ENCODE data around the gene CLIC4. TPM values are rescaled to one million over a fixed set of nuclear protein-coding genes. Genes with fewer than 3 reads are reported as not detected.

The CLIC4 gene
- total RNA-seq, 1 experiment from 2014 or later: 169 TPM

DNA sequence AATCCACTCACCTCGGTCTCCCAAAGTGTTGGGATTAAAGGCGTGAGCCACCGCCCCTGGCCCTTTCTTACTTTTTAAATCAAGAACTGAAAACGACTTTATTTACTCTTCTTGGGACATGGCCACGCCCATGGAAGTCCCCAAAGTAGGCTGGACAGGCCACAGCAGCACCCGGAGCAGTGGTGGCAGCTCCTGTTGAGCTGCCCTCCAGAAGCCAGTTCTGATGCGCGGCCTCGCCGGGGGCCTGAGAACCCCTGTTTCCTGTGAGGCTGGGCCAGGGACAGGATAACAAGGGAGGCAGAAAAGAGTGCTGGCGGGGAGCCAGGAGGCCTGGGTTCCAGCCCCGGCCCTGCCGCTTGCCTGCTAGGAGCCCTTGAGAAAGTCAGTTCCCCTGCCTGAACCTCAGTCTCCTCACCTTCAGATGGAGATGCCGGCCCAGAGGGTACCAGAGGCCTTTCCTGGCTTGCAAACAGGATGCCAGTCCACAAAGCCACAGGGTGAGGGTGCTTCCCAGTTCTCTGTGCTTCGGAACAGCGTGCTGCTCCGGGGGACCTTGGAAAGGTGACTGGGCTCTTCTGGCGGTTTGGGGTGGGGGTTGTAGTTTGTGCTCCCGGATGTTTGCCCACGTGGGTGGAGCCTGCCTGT, 125.4 kb downstream of the CLIC4 start:
- peaks cover 48% of the 10 kb centered on the region for H3K27me3 ChIP-seq
- no peak overlapping the region for H3K27ac ChIP-seq
- no peaks in the 10 kb centered on the region for H3K36me3 ChIP-seq
- DNase-seq: no peak
- no peak overlapping the region for H3K4me3 ChIP-seq
- H3K9me3 ChIP-seq (replicated peaks): no peaks in the 10 kb centered on the region
- no peaks in the 10 kb centered on the region for H3K4me1 ChIP-seq

DNA sequence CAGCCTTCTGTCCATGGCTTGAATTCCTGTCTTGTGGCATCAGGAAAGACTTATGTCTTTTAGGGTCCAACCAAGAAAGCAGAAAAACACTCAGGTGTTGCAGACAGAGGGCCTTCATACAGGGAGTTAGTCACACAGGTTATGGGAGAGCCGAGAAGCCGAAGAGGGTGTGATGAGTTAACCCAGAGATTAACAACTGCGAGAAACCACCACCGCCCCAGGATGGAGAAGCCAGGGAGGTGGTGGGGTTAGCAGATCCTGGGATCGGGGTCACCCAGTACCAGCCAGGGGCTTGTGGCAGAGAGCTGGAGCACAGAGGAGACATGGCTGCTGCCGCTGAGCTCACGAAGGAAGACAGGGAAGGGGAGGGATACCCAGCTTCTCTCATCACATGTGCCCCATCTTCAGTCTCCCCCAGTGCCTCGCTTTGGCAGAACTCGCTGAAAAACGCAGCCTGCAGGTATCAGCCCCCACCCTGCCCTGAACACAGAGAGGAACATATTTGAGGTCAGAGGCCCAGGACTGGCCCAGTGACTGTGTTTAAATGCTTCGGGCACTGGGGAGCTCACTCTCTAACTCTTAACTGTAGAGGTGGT, 126.2 kb downstream of the CLIC4 start:
- no peaks in the 10 kb centered on the region for H3K4me1 ChIP-seq
- peaks cover 46% of the 10 kb centered on the region for H3K27me3 ChIP-seq
- H3K36me3 ChIP-seq: no peaks in the 10 kb centered on the region
- H3K4me3 ChIP-seq: no peak overlapping the region
- no peaks in the 10 kb centered on the region for H3K9me3 ChIP-seq (replicated peaks)
- no peak for DNase-seq
- no peak overlapping the region for H3K27ac ChIP-seq

DNA sequence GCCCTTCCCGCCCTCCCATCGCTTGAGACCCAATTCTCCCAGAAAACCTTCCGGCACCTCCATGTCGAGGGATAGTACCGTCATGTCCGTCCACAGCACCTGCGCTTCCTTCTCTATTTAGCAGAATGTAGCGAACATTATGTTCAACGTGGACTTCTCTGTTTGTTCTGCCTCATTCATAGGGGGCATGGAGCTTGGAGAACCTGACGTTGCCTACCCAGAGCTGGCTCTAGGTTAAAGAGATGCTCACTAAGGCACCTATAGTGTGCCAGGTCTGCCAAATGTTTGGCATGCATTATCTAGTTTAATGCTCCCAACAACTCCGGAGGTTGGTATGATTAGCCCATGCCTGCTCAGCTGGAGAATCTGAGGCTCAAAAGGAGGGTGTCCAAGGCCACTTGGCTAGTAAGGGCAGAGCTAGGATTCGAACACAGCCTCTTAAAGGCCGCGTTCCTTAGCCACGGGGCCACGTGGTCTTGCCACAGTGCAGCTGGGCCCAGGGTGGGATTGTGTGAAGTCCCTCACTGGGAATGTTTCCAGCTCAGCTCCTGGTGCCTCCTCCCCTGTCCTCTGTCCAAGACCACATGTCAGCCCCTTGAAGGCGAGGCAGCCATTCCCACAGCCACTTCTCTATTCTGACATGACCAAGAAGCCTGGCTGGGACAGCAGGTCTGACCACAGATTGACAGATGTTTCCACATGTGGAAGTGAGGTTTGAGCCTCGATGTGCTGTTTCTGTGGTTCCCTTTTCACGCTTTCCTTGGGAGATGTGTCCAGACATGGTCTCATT, 127.0 kb downstream of the CLIC4 start:
- no peaks in the 10 kb centered on the region for H3K4me1 ChIP-seq
- no peaks in the 10 kb centered on the region for H3K9me3 ChIP-seq (replicated peaks)
- no peak overlapping the region for H3K27ac ChIP-seq
- H3K4me3 ChIP-seq: no peak overlapping the region
- peaks cover 42% of the 10 kb centered on the region for H3K27me3 ChIP-seq
- no peak for DNase-seq
- H3K36me3 ChIP-seq: no peaks in the 10 kb centered on the region

DNA sequence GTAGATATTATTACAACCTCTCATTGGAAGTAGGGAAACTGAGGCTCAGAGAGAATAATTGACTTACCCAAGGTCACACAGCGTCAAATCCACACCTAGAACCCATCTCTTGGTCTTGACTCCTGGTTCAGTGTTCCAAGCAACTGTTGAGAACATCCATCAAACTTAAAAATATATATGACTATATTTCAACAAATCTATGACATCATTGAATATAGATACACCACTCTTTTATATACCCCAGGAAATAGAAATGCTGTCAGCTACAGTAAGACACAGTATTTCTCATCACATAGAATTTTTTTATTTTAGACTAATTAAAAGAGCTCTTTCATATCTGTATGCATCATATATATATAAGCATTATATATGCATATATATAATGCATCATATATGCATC, 127.9 kb downstream of the CLIC4 start:
- DNase-seq: no peak
- no peaks in the 10 kb centered on the region for H3K4me1 ChIP-seq
- H3K27ac ChIP-seq: no peak overlapping the region
- H3K4me3 ChIP-seq: no peak overlapping the region
- H3K36me3 ChIP-seq: no peaks in the 10 kb centered on the region
- no peaks in the 10 kb centered on the region for H3K9me3 ChIP-seq (replicated peaks)
- H3K27me3 ChIP-seq: peaks cover 39% of the 10 kb centered on the region

DNA sequence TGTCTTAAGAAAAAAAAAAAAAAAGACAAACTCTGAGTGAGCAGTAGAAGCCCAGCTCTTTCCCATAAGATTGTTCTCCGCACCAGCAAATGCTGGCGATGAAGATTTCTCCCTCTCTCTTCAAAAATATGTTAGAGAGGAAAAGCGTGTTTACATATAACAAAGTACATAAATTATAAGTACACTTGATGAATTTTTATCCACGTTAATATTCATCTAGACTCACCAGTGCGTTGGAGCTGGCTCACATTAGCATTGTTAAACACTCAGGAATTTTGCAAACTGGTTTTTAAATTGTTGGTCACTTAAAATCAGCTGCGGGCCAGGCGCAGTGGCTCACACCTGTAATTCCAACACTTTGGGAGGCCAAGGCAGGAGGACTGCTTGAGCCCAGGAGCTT, 128.8 kb downstream of the CLIC4 start:
- H3K4me3 ChIP-seq: no peak overlapping the region
- H3K27ac ChIP-seq: no peak overlapping the region
- H3K36me3 ChIP-seq: no peaks in the 10 kb centered on the region
- no peaks in the 10 kb centered on the region for H3K4me1 ChIP-seq
- H3K9me3 ChIP-seq (replicated peaks): no peaks in the 10 kb centered on the region
- H3K27me3 ChIP-seq: peaks cover 31% of the 10 kb centered on the region
- no peak for DNase-seq

DNA sequence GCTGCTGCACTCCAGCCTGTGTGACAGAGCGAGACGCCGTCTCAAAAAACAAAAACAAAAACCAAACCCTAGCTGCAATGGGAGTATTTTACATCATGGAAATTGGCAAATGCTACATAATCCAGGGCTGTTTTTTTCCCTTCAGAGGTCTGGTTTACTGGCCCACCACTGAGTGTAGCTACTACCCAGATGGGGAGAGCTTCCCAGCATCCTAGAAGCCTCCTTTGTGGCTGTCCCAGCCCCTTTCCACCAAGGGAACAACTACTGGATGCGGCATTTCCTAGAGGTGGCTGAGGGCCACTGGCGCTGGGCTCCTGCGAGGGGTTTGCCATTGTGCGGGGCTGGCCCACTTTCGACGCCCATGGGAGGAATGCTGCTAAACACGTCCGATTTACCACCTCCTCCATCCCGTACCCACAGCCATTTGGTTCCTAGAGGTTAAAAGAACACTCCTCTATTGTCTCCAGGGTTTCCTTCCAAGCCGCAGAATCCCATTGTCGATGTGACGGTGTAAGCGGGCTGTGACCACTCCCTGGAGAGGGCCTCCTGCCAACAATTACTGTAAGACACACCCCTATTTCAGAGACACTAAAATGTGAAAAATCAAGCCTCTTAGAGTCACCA, 129.5 kb downstream of the CLIC4 start:
- H3K4me1 ChIP-seq: no peaks in the 10 kb centered on the region
- H3K4me3 ChIP-seq: no peak overlapping the region
- no peak for DNase-seq
- H3K27ac ChIP-seq: no peak overlapping the region
- no peaks in the 10 kb centered on the region for H3K36me3 ChIP-seq
- no peaks in the 10 kb centered on the region for H3K9me3 ChIP-seq (replicated peaks)
- H3K27me3 ChIP-seq: peaks cover 25% of the 10 kb centered on the region

DNA sequence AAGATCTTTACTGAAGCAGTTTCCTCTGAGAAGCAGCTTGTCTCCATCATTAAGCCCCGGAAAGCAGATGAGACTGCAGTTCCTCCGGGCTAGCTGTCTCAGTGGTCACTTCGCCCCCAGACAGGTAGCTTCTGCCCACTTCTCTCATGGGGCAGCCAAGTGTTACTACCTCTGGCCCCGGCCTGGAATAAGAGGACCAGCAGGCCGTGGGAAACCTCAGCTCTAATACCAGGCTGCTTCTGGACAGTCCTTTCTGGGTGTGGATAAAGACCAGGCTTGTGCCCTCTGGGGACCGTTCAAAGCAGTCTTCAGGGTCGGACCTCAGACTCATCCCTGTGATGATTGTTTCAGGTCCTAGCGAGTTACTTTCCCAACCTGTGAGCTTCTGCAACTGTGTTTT, 130.0 kb downstream of the CLIC4 start:
- Histone ChIP-seq H3K9me3 (replicated peaks) (no peaks in the 10 kb centered on the region), H3K27ac (no peak overlapping the region), H3K27me3 (peaks cover 23% of the 10 kb centered on the region), H3K36me3 (no peaks in the 10 kb centered on the region), H3K4me1 (no peaks in the 10 kb centered on the region), H3K4me3 (no peak overlapping the region)
- no peak for DNase-seq

DNA sequence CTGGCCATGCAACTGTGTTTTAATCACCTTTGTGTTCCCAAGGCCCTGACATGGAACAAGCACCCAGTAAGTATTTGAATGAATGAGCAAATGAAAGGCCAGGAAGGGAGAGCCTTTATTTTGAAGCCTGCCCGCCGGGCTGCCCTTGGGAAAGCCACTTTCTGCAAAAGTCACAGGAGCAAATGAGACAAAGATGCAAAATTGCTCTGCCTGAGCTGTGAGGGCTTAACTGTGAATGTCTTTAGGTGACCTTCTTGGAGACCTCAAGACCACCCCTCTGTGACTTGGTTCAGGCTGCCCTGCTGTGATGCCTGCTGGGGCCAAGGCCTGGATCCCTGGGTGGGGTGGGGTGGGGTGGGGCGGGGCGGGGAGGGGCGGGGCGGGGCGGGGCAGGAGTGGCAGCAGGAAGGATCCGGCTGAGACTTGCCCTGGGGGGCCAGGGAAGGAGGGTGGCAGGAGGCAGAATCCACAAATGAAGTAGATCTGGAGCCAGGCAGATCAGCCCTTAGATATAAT, 130.8 kb downstream of the CLIC4 start:
- Histone ChIP-seq H3K9me3 (replicated peaks) (peaks cover 4% of the 10 kb centered on the region; the same call in 1 of the 2 replicates), H3K27me3 (peaks cover 19% of the 10 kb centered on the region; the same call in 1 of the 2 replicates), H3K4me1 (no peaks in the 10 kb centered on the region), H3K36me3 (no peaks in the 10 kb centered on the region), H3K27ac (no peak overlapping the region), H3K4me3 (no peak overlapping the region)
- DNase-seq: no peak

DNA sequence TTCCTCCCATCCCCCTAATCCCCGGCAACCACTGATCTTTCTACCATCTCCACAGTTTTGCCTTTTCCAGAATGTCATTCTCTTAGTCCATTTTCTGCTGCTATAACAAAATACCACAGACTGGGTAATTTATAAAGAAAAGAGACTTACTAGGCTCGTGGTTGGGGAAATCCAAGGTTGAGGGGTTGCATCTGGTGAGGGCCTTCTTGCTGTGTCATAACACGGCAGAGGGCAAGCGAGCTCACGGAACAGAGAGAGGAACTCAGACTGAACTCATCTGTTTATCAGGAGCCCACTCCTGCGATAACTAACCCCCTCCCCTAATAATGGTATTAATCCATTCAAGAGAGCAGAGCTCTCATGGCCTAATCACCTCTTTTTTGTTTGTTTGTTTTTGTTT, 132.8 kb downstream of the CLIC4 start:
- H3K4me3 ChIP-seq: no peak overlapping the region
- no peaks in the 10 kb centered on the region for H3K4me1 ChIP-seq
- DNase-seq: no peak
- no peak overlapping the region for H3K27ac ChIP-seq
- H3K36me3 ChIP-seq: no peaks in the 10 kb centered on the region
- H3K27me3 ChIP-seq: peaks cover 19% of the 10 kb centered on the region; the same call in 1 of the 2 replicates
- H3K9me3 ChIP-seq (replicated peaks): peaks cover 4% of the 10 kb centered on the region; the same call in 1 of the 2 replicates

DNA sequence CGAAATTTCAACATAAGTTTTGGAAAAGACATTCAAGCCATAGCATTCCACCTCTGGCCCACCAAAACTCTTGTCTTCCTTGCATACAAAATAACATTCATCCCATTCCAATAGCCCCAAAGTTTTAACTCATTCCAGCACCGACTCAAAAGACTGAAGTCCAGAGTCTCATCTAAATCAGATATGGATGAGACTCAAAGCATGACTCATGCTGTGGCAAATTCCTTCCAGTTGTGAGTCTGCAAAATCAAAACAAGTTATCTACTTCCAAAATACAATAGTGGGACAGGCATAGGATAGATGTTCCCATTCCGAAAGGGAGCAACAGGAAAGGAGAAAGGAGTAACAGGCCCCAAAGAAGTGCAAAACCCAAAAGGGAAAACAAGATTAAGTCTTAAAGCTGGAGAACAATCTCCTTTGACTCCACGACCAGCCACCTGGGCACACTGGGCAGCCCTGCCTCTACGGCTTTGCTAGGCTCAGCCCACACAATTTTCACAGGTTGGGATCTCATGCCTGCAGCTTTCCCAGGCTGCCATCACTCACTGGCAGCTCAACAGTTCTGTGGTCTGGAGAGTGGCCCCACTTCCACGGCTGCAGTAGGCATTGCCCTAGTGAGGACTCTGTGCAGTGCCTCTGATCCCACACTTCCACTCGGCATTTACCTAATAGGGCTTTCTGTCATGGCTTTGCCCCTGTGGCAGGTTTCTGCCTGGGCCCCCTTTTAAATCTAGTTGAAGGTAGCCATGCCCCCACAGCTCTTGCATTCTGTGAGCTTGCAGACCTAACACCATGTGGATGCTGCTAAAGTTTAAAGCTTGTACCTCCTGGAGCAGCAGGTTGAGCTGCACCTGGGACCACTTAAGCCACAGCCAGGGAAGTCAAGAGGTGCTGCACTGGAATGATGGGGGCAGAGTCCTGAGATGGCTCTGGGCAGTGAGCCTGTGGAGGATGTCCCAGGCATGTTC, 133.8 kb downstream of the CLIC4 start:
- Histone ChIP-seq H3K27ac (no peak overlapping the region), H3K27me3 (peaks cover 18% of the 10 kb centered on the region; the same call in 1 of the 2 replicates), H3K4me3 (no peak overlapping the region), H3K4me1 (no peaks in the 10 kb centered on the region), H3K36me3 (no peaks in the 10 kb centered on the region), H3K9me3 (replicated peaks) (peaks cover 4% of the 10 kb centered on the region; the same call in 1 of the 2 replicates)
- DNase-seq: no peak

DNA sequence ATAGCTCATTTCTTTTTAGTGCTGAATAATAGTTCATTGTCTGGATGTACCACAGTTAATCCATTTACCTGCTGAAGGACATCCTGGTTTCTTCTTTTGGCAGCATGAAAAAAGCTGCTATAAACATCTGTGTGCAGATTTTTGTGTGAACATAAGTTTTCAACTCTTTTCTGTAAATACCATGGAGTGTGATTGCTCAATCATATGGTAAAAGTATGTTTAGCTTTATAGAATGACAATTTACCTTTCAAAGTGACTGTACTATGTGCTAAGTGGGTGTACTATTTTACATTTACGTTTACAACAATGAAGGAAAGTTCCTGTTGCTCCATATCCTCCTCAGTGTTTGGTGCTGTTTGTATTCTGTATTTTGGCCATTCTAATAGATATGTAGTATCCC, 135.8 kb downstream of the CLIC4 start:
- H3K27me3 ChIP-seq: peaks cover 10% of the 10 kb centered on the region; the same call in 1 of the 2 replicates
- no peaks in the 10 kb centered on the region for H3K4me1 ChIP-seq
- H3K36me3 ChIP-seq: no peaks in the 10 kb centered on the region
- H3K27ac ChIP-seq: no peak overlapping the region
- peaks cover 4% of the 10 kb centered on the region; the same call in 1 of the 2 replicates for H3K9me3 ChIP-seq (replicated peaks)
- H3K4me3 ChIP-seq: no peak overlapping the region
- no peak for DNase-seq

DNA sequence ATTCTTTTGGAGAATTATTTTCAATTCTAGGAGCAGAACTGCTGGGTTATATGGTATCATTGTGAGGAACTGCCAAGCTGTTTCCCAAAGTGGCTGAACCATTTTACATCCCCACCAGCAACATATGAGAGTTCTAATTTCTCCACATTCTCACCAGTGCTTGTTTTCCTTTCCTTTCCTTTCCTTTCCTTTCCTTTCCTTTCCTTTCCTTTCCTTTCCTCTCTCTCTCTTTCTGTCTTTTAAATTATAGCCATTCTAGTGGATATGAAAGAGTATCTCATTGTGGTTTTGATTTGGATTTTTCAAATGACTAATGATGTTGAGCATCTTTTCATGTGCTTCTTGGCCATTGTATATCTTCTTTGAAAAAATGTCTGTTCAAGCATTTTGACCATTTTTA, 139.5 kb downstream of the CLIC4 start:
- Histone ChIP-seq H3K9me3 (replicated peaks) (peaks cover 4% of the 10 kb centered on the region; the same call in 1 of the 2 replicates), H3K27ac (no peak overlapping the region)

DNA sequence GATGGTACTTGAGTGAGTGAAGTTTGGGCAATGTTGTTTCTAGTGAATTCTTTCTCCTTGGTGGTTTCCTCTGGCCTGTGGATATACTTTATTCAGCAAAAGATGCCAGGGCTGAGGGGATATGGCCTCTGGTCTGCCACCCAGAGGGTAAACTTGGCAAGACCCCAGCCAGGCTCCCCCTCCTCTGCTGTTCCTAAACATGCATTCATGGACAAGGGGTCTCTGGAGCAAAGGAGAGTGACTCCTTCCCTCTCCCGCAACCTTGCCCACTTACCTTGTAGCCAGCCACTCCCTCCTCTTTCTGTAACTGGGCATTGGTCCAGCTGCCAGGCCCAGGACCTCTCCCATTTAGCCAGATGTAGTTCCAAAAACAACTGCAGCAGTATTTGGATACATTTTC, 141.0 kb downstream of the CLIC4 start:
- Histone ChIP-seq H3K4me3 (no peak overlapping the region), H3K4me1 (no peaks in the 10 kb centered on the region), H3K9me3 (replicated peaks) (no peaks in the 10 kb centered on the region), H3K27me3 (no peaks in the 10 kb centered on the region), H3K36me3 (no peaks in the 10 kb centered on the region), H3K27ac (no peak overlapping the region)
- no peak for DNase-seq

More for the DNA sequence above, 139.5 kb downstream of the CLIC4 start:
- DNase-seq: no peak
- H3K36me3 ChIP-seq: no peaks in the 10 kb centered on the region
- no peaks in the 10 kb centered on the region for H3K4me1 ChIP-seq
- H3K27me3 ChIP-seq: peaks cover 5% of the 10 kb centered on the region; the same call in 1 of the 2 replicates
- H3K4me3 ChIP-seq: no peak overlapping the region

Measured in SJCRH30 (cell line).